IMR-90 (cell line): ENCODE data around the gene CKAP5. TPM values are rescaled to one million over a fixed set of nuclear protein-coding genes. Genes with fewer than 3 reads are reported as not detected.

Source experiments
- ATAC-seq: fragments of 200-7000 bp; cut with Tn5 transposase; 2 replicates; pipeline ENCODE4 v1.9.1; 2020; ENCODE audit warnings: low read depth, mild to moderate bottlenecking, moderate library complexity
- BruUV-seq: library from RNA; stranded (reverse); fragments of 400-500 nt; replicated peaks from 2 replicates; lab custom pipeline; 2021; lab: Mats Ljungman, UMichigan
- CTCF ChIA-PET: fragments of 300-600 bp; formaldehyde crosslinking; extraction: SDS; loops from one replicate; lab custom pipeline; 2021; ENCODE audit warnings: antibody characterized with exemption; lab: Yijun Ruan, JAX
- POLR2A ChIA-PET: fragments of 300-600 bp; sonication (Branson Sonifier 250); formaldehyde crosslinking; loops from one replicate; lab custom pipeline; 2022; ENCODE audit warnings: antibody characterized with exemption; ENCODE audit not compliant: unreplicated experiment; lab: Charles Lee
- DNase-seq: peaks from one replicate; pipeline ENCODE4 v3.0.0; 2013
- H2AFZ ChIP-seq: replicated peaks from 2 replicates; pipeline ENCODE3; 2013; ENCODE audit warnings: low read length, mild to moderate bottlenecking; ENCODE audit not compliant: poor library complexity
- H2AK5ac ChIP-seq: 2 replicates; pipeline ENCODE4 v1.6.1; 2013; ENCODE audit warnings: low read depth, low read length, inconsistent platforms
- H2AK9ac ChIP-seq: replicated peaks from 2 replicates; pipeline ENCODE3; 2013; ENCODE audit warnings: mild to moderate bottlenecking, low read depth, low read length, moderate library complexity; ENCODE audit not compliant: poor library complexity
- H2BK120ac ChIP-seq: 2 replicates; pipeline ENCODE4 v1.6.1; 2013; ENCODE audit warnings: low read depth, low read length, inconsistent platforms
- H2BK15ac ChIP-seq: 3 replicates; pipeline ENCODE4 v1.6.1; 2013; ENCODE audit warnings: low read depth, low read length, inconsistent platforms
- H2BK20ac ChIP-seq: 2 replicates; pipeline ENCODE4 v1.6.1; 2013; ENCODE audit warnings: low read depth, mild to moderate bottlenecking, inconsistent platforms, low read length, moderate library complexity
- H2BK5ac ChIP-seq: 2 replicates; pipeline ENCODE4 v1.6.1; 2013; ENCODE audit warnings: mild to moderate bottlenecking, low read depth, low read length, inconsistent platforms; ENCODE audit not compliant: poor library complexity, severe bottlenecking
- H3K14ac ChIP-seq: replicated peaks from 2 replicates; pipeline ENCODE4 v1.6.1; 2013; ENCODE audit warnings: low read depth, low read length, inconsistent platforms
- H3K18ac ChIP-seq: 2 replicates; pipeline ENCODE4 v1.6.1; 2013; ENCODE audit warnings: low read depth, low read length, control low read depth
- H3K23ac ChIP-seq: 2 replicates; pipeline ENCODE4 v1.6.1; 2013; ENCODE audit warnings: low read depth, low read length, inconsistent platforms
- H3K27ac ChIP-seq: 2 replicates; pipeline ENCODE4 v1.5.1; 2013; ENCODE audit warnings: mild to moderate bottlenecking, control low read depth, low read length; ENCODE audit not compliant: insufficient read depth
- H3K27me3 ChIP-seq: 2 replicates; pipeline ENCODE4 v1.6.1; 2013; ENCODE audit warnings: low read length; ENCODE audit not compliant: control insufficient read depth, insufficient read depth
- H3K36me3 ChIP-seq: 2 replicates; pipeline ENCODE4 v1.6.1; 2013; ENCODE audit warnings: low read length, mixed read lengths; ENCODE audit not compliant: control insufficient read depth, insufficient read depth
- H3K4ac ChIP-seq: 2 replicates; pipeline ENCODE4 v1.6.1; 2013; ENCODE audit warnings: low read depth, low read length, inconsistent platforms
- H3K4me1 ChIP-seq: 2 replicates; pipeline ENCODE4 v1.6.1; 2013; ENCODE audit warnings: low read length, mixed read lengths; ENCODE audit not compliant: control insufficient read depth, insufficient read depth
- H3K4me2 ChIP-seq: 2 replicates; pipeline ENCODE4 v1.6.1; 2013; ENCODE audit warnings: low read depth, mild to moderate bottlenecking, control low read depth, low read length, moderate library complexity
- H3K4me3 ChIP-seq: 2 replicates; pipeline ENCODE4 v1.5.1; 2013; ENCODE audit warnings: low read depth, mild to moderate bottlenecking, control low read depth, low read length, moderate library complexity; ENCODE audit not compliant: insufficient read depth
- H3K56ac ChIP-seq: 2 replicates; pipeline ENCODE4 v1.6.1; 2013; ENCODE audit warnings: low read length, inconsistent platforms; ENCODE audit not compliant: insufficient read depth; ENCODE audit errors: extremely low read depth
- H3K79me1 ChIP-seq, 2 experiments: 2 replicates each; pipeline ENCODE4 v1.6.1; 2013; ENCODE audit warnings: low read length in 2 of 2, inconsistent platforms in 1 of 2, low read depth in 1 of 2
- H3K9ac ChIP-seq: 2 replicates; pipeline ENCODE4 v1.6.1; 2013; ENCODE audit warnings: low read depth, low read length, control low read depth
- H3K9me1 ChIP-seq: 2 replicates; pipeline ENCODE4 v1.6.1; 2013; ENCODE audit warnings: low read length, inconsistent platforms; ENCODE audit not compliant: insufficient read depth
- H3K9me3 ChIP-seq: 2 replicates; pipeline ENCODE4 v1.6.1; 2013; ENCODE audit warnings: low read length; ENCODE audit not compliant: control insufficient read depth, insufficient read depth
- H4K20me1 ChIP-seq: 2 replicates; pipeline ENCODE4 v1.6.1; 2013; ENCODE audit warnings: low read length, inconsistent platforms; ENCODE audit not compliant: insufficient read depth
- H4K5ac ChIP-seq: 2 replicates; pipeline ENCODE4 v1.6.1; 2013; ENCODE audit warnings: mild to moderate bottlenecking, low read depth, low read length, control low read depth
- H4K8ac ChIP-seq, 2 experiments: 2 replicates each; pipeline ENCODE4 v1.6.1; 2013; ENCODE audit warnings: low read depth in 2 of 2, low read length in 2 of 2, control low read depth in 1 of 2, inconsistent platforms in 1 of 2
- H4K91ac ChIP-seq: 2 replicates; pipeline ENCODE4 v1.6.1; 2013; ENCODE audit warnings: low read depth, low read length, inconsistent platforms; ENCODE audit not compliant: insufficient read depth
- BHLHE40 ChIP-seq: fragments of 150-350 bp; IDR thresholded peaks from 2 replicates; pipeline ENCODE4 v1.6.1; 2016; ENCODE audit warnings: mild to moderate bottlenecking, low read depth, low read length
- CTCF ChIP-seq: conservative IDR thresholded peaks from 2 replicates; pipeline ENCODE4 v1.5.1; 2012; ENCODE audit warnings: mild to moderate bottlenecking, low read depth, low read length, improper control_type of control experiment
- MAFK ChIP-seq: IDR thresholded peaks from 2 replicates; pipeline ENCODE4 v1.6.1; 2012; ENCODE audit warnings: low read depth, low read length, improper control_type of control experiment
- MAZ ChIP-seq: IDR thresholded peaks from 2 replicates; pipeline ENCODE4 v1.6.1; 2012; ENCODE audit warnings: low read depth, mild to moderate bottlenecking, low read length, improper control_type of control experiment, moderate library complexity, borderline replicate concordance
- POLR2A ChIP-seq: IDR thresholded peaks from 2 replicates; pipeline ENCODE4 v1.6.1; 2012; ENCODE audit warnings: mild to moderate bottlenecking, low read depth, low read length
- RCOR1 ChIP-seq: IDR thresholded peaks from 2 replicates; pipeline ENCODE4 v1.6.1; 2012; ENCODE audit warnings: mild to moderate bottlenecking, low read length, improper control_type of control experiment; ENCODE audit not compliant: insufficient replicate concordance
- RFX5 ChIP-seq: IDR thresholded peaks from 2 replicates; pipeline ENCODE4 v1.8.0; 2012; ENCODE audit warnings: low read depth, mild to moderate bottlenecking, low read length, moderate library complexity
- WGBS, 2 experiments: methylation state at CpG; one replicate each; pipeline versions ENCODE4 v1.1.5 to v1.1.7; 2013; ENCODE audit warnings: missing lambda C conversion rate in 2 of 2; ENCODE audit not compliant: insufficient read length in 1 of 2; ENCODE audit errors: extremely low coverage in 2 of 2; 5-methylcytosine and 5-hydroxymethylcytosine counted together
- dilution Hi-C: fragments of 300-500 bp; cut with HindIII; formaldehyde crosslinking; loops from one replicate; pipeline ENCODE4 v1.14.3; 2018; ENCODE audit warnings: low sequenced_read_pairs; ENCODE audit not compliant: unreplicated experiment
- in situ Hi-C: fragments of 300-500 bp; cut with MboI; formaldehyde crosslinking; loops from 3 replicates; pipeline ENCODE4 v1.14.3; 2019; ENCODE audit warnings: low sequenced_read_pairs, inconsistent platforms, mixed read lengths
- intact Hi-C: fragments of 100-400 bp; cut with micrococcal nuclease; formaldehyde crosslinking; loops from 2 replicates; pipeline ENCODE4 v1.10.0; 2022
- polyA plus RNA-seq, 3 experiments: library from polyadenylated mRNA; depleted of rRNA; stranded (reverse); fragments of >200 nt; gene quantifications; 2 replicates each; pipeline ENCODE4 v1.2.3, GENCODE V29; 2012; ENCODE audit warnings: low replicate concordance in 1 of 3
- total RNA-seq: library from RNA; depleted of rRNA; stranded (reverse); fragments of >200 nt; gene quantifications from 2 replicates; pipeline ENCODE4 v1.2.3, GENCODE V29; 2012

Gene CKAP5
- total and polyA plus RNA-seq, 2 of the 4 experiments (the other 2 are of a cell fraction) = 59.5 to 79.2 TPM

- Histone ChIP-seq H2BK20ac (no peak overlapping the region), H3K9me1 (no peaks in the 10 kb centered on the region), H3K23ac (peak overlapping the region; percentile 99), H3K27ac (peak overlapping the region; percentile 75), H3K9ac (peak overlapping the region; percentile 98), H3K79me1 (peaks cover 0 to 22% of the 10 kb centered on the region in 2 experiments; a peak in 2 of 4 replicates), H4K8ac (peak overlapping the region; percentile 55 to 72), H3K14ac (peak overlapping the region; percentile 90), H3K18ac (no peak overlapping the region), H4K20me1 (peaks cover 23% of the 10 kb centered on the region; the same call in 1 of the 2 replicates), H3K4ac (peak overlapping the region; percentile 84), H2BK5ac (peak overlapping the region; percentile 89), H3K4me2 (peak overlapping the region; percentile 94), H2AFZ (peak overlapping the region; percentile 99), H4K5ac (peak overlapping the region; percentile 79; the same call in 1 of the 2 replicates), H2BK120ac (peak overlapping the region; percentile 37; the same call in 1 of the 2 replicates), H3K4me1 (peaks cover 1% of the 10 kb centered on the region; the same call in 1 of the 2 replicates), H4K91ac (peak overlapping the region; percentile 76), H3K27me3 (no peaks in the 10 kb centered on the region), H3K4me3 (peak overlapping the region; percentile 88), H2AK5ac (peak overlapping the region; percentile 97), H2AK9ac (peak overlapping the region; percentile 98), H3K36me3 (no peaks in the 10 kb centered on the region), H3K9me3 (no peaks in the 10 kb centered on the region), H2BK15ac (no peak overlapping the region), H3K56ac (peak overlapping the region; percentile 78)
- in situ Hi-C loops (no loop called here), intact Hi-C loops (no loop called here), dilution Hi-C loops (no loop called here)
- POLR2A ChIA-PET = no interaction called here
- WGBS, 2 experiments = 0% methylated on average over 3 of the region's 12 CpGs; no CpG with 5 or more reads in 1 of the 2 experiments
- no peak for DNase-seq
- ATAC-seq = no peak
- BruUV-seq = no TSS peak
- CTCF ChIA-PET = no interaction called here
- TF ChIP-seq RCOR1 = no peak
- no peak for TF ChIP-seq MAZ
- TF ChIP-seq BHLHE40 = no peak
- TF ChIP-seq MAFK = no peak
- no peak for TF ChIP-seq RFX5
- no peak for TF ChIP-seq POLR2A
- no peak for TF ChIP-seq CTCF
Measured at GRCh38 chr11:46845440-46845739, 690 bp downstream of the CKAP5 start.
